Stromal cell of bone marrow (primary cell): ENCODE data around the gene PCDHGB7.
"Not testable (repeated sequence)": the region's sequence is repeated elsewhere in the genome, so short reads cannot be mapped to it uniquely, and the experiment has no call there.

ENCODE experiments used
- DNase-seq: peaks from one replicate; pipeline ENCODE4 v3.0.0-alpha.2; 2012; ENCODE audit warnings: low read depth

Gene PCDHGB7

DNA sequence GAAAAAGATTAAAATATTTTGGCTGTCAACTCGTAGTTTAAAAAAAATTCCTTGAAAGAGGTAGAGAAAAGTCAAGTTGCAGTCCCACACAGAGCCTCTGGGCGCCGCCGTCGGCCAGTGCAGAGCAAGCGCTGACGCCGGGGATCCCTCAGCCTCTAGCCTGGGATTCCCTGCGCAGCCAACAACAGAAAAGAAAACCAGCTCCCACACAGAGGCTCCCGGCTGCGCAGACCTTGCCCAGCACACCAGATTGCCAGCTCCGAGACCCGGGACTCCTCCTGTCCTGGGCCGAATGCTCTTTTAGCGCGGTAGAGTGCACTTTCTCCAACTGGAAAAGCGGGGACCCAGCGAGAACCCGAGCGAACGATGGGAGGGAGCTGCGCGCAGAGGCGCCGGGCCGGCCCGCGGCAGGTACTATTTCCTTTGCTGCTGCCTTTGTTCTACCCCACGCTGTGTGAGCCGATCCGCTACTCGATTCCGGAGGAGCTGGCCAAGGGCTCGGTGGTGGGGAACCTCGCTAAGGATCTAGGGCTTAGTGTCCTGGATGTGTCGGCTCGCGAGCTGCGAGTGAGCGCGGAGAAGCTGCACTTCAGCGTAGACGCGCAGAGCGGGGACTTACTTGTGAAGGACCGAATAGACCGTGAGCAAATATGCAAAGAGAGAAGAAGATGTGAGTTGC, at the start of gene PCDHGB7:
TSS of gene PCDHGB7 (plus strand) at position 184 of the 679 bp plus-strand sequence. CDS start at position 367, 183 bp downstream.
- peak; percentile 70 for DNase-seq

DNA sequence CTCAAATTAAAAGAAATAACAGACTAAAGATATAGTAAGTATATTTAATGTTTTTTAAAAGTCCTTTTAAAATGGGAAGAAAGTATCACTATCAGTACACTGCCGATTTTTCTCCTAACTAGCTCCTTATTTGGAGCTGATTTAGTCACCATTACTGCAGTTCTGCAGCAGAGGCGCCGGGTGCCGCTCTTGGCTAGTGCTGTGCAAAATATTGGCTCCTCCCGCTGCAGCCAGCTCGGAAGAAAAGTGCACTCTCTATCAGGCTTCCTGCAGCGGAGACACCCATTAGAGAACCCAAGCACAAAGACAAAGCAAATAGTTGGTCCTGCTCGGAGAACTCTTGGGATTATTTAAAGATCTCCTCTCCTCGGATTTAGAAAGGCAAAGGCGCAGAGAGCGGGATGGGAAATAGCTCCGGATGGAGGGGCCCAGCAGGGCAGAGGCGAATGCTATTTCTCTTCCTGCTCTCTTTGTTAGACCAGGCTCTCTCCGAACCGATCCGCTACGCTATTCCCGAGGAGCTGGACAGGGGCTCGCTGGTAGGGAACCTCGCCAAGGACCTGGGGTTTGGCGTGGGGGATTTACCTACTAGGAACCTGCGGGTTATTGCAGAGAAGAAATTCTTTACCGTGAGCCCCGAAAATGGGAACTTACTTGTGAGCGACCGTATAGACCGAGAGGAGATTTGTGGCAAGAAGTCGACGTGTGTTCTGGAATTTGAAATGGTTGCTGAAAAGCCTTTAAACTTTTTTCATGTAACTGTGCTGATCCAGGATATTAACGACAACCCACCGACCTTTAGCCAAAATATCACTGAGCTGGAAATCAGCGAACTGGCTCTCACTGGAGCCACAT, 47.3 kb upstream of the PCDHGB7 start, which contains the start of gene PCDHGB3:
TSS of gene PCDHGB3 (plus strand) at position 249 of the 855 bp plus-strand sequence. CDS start at position 402, 153 bp downstream.
- peak; percentile 47 for DNase-seq

DNA sequence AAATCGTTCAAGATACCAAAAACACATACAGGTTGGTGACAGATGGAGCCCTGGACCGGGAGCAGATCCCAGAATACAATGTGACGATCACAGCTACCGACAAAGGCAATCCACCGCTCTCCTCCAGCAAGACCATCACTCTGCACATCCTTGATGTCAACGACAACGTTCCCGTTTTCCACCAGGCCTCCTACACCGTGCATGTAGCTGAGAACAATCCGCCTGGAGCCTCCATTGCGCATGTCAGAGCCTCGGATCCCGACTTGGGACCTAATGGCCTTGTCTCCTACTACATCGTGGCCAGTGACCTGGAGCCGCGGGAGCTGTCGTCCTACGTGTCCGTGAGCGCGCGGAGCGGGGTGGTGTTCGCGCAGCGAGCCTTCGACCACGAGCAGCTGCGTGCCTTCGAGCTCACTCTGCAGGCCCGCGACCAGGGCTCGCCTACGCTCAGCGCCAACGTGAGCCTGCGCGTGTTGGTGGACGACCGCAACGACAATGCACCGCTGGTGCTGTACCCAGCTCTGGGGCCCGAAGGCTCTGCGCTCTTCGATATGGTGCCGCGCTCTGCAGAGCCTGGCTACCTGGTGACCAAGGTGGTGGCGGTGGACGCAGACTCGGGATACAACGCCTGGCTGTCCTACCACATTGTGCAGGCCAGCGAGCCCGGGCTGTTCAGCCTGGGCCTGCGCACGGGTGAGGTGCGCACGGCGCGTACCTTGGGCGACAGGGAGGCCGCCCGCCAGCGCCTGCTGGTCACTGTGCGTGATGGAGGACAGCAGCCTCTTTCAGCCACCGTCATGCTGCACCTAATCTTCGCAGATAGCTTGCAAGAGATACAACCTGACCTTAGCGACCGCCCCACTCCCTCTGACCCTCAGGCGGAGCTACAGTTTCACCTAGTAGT, 45.7 kb upstream of the PCDHGB7 start:
- no peak for DNase-seq

- no peak for DNase-seq
Measured at GRCh38 chr5:141373673-141374317, 43.7 kb upstream of the PCDHGB7 start, which contains the start of gene PCDHGA6. Gene PCDHGA6 (plus strand): TSS chr5:141373891. CDS start chr5:141374084, 193 bp downstream.

- no peak for DNase-seq
Measured at GRCh38 chr5:141374627-141375026, 42.9 kb upstream of the PCDHGB7 start.

- DNase-seq: not testable (repeated sequence)
Measured at GRCh38 chr5:141375444-141376155, 41.9 kb upstream of the PCDHGB7 start.

DNA sequence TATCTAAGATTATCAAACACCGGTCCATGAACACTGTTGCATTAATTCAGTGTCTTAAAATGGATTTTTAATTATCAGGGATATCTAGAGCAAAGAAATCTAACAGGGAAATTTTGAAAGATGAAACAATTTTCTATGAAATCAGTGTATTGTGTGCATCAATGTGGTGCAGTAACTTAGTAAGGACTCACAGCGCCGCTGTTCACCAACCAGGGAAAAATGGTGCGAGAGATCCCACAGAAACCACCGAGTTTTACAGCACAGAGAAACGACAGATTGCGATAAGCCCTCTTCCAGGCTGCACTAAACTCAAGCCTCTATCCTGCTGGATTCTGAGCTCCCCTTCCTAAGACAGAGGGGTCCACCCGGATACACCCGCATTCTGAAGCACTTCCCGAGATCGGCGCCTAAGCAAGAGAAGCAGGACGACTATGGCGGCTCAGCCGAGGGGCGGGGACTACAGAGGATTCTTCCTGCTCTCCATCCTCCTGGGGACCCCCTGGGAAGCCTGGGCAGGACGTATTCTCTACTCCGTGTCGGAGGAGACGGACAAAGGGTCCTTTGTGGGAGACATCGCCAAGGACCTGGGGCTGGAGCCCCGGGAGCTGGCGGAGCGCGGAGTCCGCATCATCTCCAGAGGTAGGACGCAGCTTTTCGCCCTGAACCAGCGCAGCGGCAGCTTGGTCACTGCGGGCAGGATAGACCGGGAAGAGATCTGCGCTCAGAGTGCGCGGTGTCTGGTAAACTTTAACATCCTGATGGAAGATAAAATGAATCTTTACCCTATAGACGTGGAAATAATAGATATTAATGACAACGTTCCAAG, 34.8 kb upstream of the PCDHGB7 start, which contains the start of gene PCDHGA7:
TSS of gene PCDHGA7 (plus strand) at position 274 of the 826 bp plus-strand sequence. CDS start at position 432, 158 bp downstream.
- no peak for DNase-seq

- DNase-seq: no peak
Measured at GRCh38 chr5:141383345-141383744, 34.1 kb upstream of the PCDHGB7 start.

DNA sequence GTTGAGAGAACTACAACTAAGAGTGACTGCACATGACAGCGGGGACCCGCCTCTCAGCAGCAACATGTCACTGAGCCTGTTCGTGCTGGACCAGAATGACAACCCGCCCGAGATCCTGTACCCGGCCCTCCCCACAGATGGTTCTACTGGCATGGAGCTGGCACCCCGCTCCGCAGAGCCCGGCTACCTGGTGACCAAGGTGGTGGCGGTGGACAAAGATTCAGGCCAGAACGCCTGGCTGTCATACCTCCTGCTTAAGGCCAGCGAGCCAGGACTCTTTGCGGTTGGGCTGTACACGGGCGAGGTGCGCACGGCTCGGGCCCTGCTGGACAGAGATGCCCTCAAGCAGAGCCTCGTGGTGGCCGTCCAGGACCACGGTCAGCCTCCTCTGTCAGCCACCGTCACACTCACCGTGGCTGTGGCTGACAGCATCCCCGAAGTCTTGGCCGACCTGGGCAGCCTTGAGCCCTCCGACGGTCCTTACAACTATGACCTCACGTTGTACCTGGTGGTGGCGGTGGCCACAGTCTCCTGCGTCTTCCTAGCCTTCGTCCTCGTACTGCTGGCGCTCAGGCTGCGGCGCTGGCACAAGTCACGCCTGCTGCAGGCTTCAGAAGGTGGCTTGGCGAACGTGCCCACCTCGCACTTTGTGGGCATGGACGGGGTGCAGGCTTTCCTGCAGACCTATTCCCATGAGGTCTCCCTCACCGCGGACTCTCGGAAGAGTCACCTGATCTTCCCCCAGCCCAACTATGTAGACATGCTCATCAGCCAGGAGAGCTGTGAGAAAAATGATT, 32.8 kb upstream of the PCDHGB7 start:
- no peak for DNase-seq

DNA sequence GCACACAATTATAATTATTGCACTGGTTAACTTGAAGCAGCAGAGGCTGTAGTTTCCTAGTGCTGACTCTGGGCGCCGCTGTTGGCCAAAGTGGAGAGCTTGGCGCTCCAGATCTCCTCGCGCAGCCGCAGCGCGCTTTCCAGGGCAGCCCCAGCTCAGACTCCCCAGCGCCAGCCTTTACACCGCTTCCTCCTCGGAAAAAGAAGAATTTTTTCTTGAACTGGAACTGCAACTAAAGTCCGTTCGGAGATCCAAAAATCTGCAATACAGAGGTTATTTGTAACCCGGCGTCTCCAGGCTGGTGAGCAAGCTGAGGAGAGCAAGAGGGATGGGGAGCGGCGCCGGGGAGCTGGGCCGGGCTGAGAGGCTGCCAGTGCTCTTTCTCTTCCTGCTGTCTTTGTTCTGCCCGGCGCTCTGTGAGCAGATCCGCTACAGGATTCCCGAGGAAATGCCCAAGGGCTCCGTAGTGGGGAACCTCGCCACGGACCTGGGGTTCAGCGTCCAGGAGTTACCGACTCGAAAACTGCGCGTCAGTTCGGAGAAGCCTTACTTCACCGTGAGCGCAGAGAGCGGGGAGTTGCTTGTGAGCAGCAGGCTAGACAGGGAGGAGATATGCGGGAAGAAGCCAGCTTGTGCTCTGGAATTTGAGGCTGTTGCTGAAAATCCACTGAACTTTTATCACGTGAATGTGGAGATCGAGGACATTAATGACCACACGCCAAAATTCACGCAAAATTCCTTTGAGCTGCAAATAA, 29.7 kb upstream of the PCDHGB7 start, which contains the start of gene PCDHGB4:
TSS of gene PCDHGB4 (plus strand) at position 142 of the 755 bp plus-strand sequence. CDS start at position 329, 187 bp downstream.
- not testable (repeated sequence) for DNase-seq

DNA sequence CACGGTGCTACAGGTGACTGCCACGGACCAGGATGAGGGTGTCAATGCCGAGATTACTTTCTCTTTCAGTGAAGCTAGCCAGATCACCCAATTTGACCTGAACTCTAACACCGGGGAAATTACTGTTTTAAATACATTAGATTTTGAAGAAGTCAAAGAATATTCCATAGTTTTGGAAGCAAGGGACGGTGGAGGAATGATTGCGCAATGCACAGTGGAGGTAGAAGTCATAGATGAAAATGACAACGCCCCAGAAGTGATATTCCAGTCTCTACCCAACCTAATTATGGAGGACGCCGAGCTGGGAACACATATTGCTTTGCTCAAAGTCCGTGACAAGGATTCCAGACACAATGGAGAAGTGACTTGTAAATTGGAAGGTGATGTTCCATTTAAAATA, 28.8 kb upstream of the PCDHGB7 start:
- no peak for DNase-seq

- no peak for DNase-seq
Measured at GRCh38 chr5:141389153-141390042, 28.1 kb upstream of the PCDHGB7 start.

- no peak for DNase-seq
Measured at GRCh38 chr5:141392429-141393198, 24.9 kb upstream of the PCDHGB7 start, which contains the start of gene PCDHGA8. Gene PCDHGA8 (plus strand): TSS chr5:141392633. CDS start chr5:141392814, 181 bp downstream.

DNA sequence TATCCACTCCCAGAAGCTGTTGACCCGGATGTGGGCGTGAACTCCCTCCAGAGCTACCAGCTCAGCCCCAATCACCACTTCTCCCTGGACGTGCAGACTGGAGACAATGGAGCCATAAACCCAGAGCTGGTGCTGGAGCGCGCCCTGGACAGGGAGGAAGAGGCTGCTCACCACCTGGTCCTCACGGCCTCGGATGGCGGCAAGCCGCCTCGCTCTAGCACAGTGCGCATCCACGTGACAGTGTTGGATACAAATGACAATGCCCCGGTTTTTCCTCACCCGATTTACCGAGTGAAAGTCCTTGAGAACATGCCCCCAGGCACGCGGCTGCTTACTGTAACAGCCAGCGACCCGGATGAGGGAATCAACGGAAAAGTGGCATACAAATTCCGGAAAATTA, 24.2 kb upstream of the PCDHGB7 start:
- DNase-seq: no peak

DNA sequence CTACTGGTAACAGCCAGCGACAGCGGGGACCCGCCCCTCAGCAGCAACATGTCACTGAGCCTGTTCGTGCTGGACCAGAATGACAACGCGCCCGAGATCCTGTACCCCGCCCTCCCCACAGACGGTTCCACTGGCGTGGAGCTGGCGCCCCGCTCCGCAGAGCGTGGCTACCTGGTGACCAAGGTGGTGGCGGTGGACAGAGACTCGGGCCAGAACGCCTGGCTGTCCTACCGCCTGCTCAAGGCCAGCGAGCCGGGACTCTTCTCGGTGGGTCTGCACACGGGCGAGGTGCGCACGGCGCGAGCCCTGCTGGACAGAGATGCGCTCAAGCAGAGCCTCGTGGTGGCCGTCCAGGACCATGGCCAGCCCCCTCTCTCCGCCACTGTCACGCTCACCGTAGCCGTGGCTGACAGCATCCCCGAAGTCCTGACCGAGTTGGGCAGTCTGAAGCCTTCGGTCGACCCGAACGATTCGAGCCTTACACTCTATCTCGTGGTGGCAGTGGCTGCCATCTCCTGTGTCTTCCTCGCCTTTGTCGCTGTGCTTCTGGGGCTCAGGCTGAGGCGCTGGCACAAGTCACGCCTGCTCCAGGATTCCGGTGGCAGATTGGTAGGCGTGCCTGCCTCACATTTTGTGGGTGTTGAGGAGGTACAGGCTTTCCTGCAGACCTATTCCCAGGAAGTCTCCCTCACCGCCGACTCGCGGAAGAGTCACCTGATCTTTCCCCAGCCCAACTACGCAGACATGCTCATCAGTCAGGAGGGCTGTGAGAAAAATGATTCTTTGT, 22.9 kb upstream of the PCDHGB7 start:
- not testable (repeated sequence) for DNase-seq
